ENCODE results near the gene DHX35.

The DHX35 gene

GRCh38 chr20:38999965-39000910 is 38.1 kb downstream of the DHX35 start:
- peak overlapping the region; percentile 64 for H3K27ac ChIP-seq
- TF ChIP-seq CTCF (conservative IDR thresholded peaks at IDR 0.05): no peak

GRCh38 chr20:39004508-39004907 is 42.4 kb downstream of the DHX35 start:
- no peak overlapping the region for H3K27ac ChIP-seq
- no peak for TF ChIP-seq CTCF (conservative IDR thresholded peaks at IDR 0.05)

GRCh38 chr20:39009348-39009747 is 47.2 kb downstream of the DHX35 start:
- no peak overlapping the region for H3K27ac ChIP-seq
- no peak for TF ChIP-seq CTCF (conservative IDR thresholded peaks at IDR 0.05)

GRCh38 chr20:39010496-39010895 is 48.4 kb downstream of the DHX35 start:
- TF ChIP-seq CTCF (conservative IDR thresholded peaks at IDR 0.05): no peak
- no peak overlapping the region for H3K27ac ChIP-seq

GRCh38 chr20:39013662-39014109 is 51.5 kb downstream of the DHX35 start:
- H3K27ac ChIP-seq: no peak overlapping the region
- no peak for TF ChIP-seq CTCF (conservative IDR thresholded peaks at IDR 0.05)

GRCh38 chr20:39016041-39016440 is 53.9 kb downstream of the DHX35 start:
- TF ChIP-seq CTCF (conservative IDR thresholded peaks at IDR 0.05): no peak
- H3K27ac ChIP-seq: no peak overlapping the region

- no peak overlapping the region for H3K27ac ChIP-seq
Observed at GRCh38 chr20:39016506-39016905, 54.4 kb downstream of the DHX35 start.

More at GRCh38 chr20:39016506-39016905, 54.4 kb downstream of the DHX35 start:
- no peak for TF ChIP-seq CTCF (conservative IDR thresholded peaks at IDR 0.05)
